Keratinocyte (primary cell): Measurements from ENCODE around the gene IGFALS.

Experiments used
- EZH2 ChIP-seq: IDR thresholded peaks from one replicate; pipeline ENCODE4 v1.6.1; 2012; ENCODE audit warnings: inconsistent platforms, mild to moderate bottlenecking, low read length, moderate library complexity
- TF ChIP-seq, protein P1 (sequence below), 3 experiments: IDR thresholded peaks in 1 of 3; conservative IDR thresholded peaks in 1 of 3; optimal IDR thresholded peaks in 1 of 3; 2 replicates in 2 of 3; 3 replicates in 1 of 3; pipeline versions ENCODE3 to v1.5.1; 2011; ENCODE audit warnings: low read length in 3 of 3, mild to moderate bottlenecking in 3 of 3, moderate library complexity in 2 of 3, control low read depth in 1 of 3, inconsistent platforms in 1 of 3; ENCODE audit not compliant: insufficient read depth in 2 of 3; ENCODE audit errors: extremely low read depth in 1 of 3

DNA sequence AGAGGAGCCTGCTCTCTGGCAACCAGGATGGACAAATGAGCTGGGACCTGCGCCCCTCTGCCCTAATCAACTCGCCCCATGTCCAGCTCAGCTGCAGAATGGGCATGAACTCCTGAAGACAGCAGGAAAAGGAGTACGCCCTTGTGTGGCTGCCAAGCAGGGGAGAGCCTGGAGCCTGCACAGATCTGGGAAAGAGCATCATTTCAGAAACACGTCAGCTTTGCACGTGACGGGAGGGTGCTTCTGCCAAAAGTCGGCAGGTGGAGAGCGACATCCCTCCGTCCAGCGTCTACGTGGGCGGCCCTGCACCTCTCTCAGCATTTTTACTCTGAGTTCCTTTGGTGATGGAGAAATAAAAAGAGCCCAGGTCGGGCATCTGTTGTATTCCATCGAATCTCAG lies 40.7 kb downstream of the IGFALS start:
- TF ChIP-seq, protein P1, sequence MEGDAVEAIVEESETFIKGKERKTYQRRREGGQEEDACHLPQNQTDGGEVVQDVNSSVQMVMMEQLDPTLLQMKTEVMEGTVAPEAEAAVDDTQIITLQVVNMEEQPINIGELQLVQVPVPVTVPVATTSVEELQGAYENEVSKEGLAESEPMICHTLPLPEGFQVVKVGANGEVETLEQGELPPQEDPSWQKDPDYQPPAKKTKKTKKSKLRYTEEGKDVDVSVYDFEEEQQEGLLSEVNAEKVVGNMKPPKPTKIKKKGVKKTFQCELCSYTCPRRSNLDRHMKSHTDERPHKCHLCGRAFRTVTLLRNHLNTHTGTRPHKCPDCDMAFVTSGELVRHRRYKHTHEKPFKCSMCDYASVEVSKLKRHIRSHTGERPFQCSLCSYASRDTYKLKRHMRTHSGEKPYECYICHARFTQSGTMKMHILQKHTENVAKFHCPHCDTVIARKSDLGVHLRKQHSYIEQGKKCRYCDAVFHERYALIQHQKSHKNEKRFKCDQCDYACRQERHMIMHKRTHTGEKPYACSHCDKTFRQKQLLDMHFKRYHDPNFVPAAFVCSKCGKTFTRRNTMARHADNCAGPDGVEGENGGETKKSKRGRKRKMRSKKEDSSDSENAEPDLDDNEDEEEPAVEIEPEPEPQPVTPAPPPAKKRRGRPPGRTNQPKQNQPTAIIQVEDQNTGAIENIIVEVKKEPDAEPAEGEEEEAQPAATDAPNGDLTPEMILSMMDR (optimal IDR thresholded peaks at IDR 0.05 in 1 of 3, IDR thresholded peaks at IDR 0.05 in 1 of 3, conservative IDR thresholded peaks at IDR 0.05 in 1 of 3; ENCODE audit: extremely low read depth in 1 of 3, insufficient read depth in 2 of 3, low read length in 3 of 3) = no peak
- TF ChIP-seq EZH2 = no peak
